ENCODE measurements around the gene RCOR3.
"Not testable (repeated sequence)": the region's sequence is repeated elsewhere in the genome, so short reads cannot be mapped to it uniquely, and the experiment has no call there.

RCOR3 gene

GRCh38 chr1:211344152-211344618, 85.0 kb downstream of the RCOR3 start:
- DNase-seq (ENCODE audit: low read depth), result no peak
- no peak for TF ChIP-seq CTCF (IDR thresholded peaks at IDR 0.05; ENCODE audit: insufficient read depth, low read depth, low read length, missing control alignments)
- no peak overlapping the region for H3K4me3 ChIP-seq (ENCODE audit: low read depth, low read length)

- DNase-seq (ENCODE audit: low read depth), result no peak
- no peak for TF ChIP-seq CTCF (IDR thresholded peaks at IDR 0.05; ENCODE audit: insufficient read depth, low read depth, low read length, missing control alignments)
- H3K4me3 ChIP-seq (ENCODE audit: low read depth, low read length), result no peak overlapping the region
Measured at GRCh38 chr1:211345719-211346118, 86.6 kb downstream of the RCOR3 start.

- DNase-seq (ENCODE audit: low read depth), result no peak
- no peak overlapping the region for H3K4me3 ChIP-seq (ENCODE audit: low read depth, low read length)
- no peak for TF ChIP-seq CTCF (IDR thresholded peaks at IDR 0.05; ENCODE audit: insufficient read depth, low read depth, low read length, missing control alignments)
Measured at GRCh38 chr1:211347077-211347844, 88.1 kb downstream of the RCOR3 start.

- no peak for DNase-seq (ENCODE audit: low read depth)
- TF ChIP-seq CTCF (IDR thresholded peaks at IDR 0.05; ENCODE audit: insufficient read depth, low read depth, low read length, missing control alignments), result no peak
- no peak overlapping the region for H3K4me3 ChIP-seq (ENCODE audit: low read depth, low read length)
Measured at GRCh38 chr1:211348547-211348946, 89.4 kb downstream of the RCOR3 start.

GRCh38 chr1:211349741-211350140, 90.6 kb downstream of the RCOR3 start:
- no peak for DNase-seq (ENCODE audit: low read depth)
- no peak for TF ChIP-seq CTCF (IDR thresholded peaks at IDR 0.05; ENCODE audit: insufficient read depth, low read depth, low read length, missing control alignments)
- no peak overlapping the region for H3K4me3 ChIP-seq (ENCODE audit: low read depth, low read length)

GRCh38 chr1:211352055-211352454, 92.9 kb downstream of the RCOR3 start:
- H3K4me3 ChIP-seq (ENCODE audit: low read depth, low read length); DNase-seq (ENCODE audit: low read depth): not testable (repeated sequence)

GRCh38 chr1:211352465-211352864, 93.3 kb downstream of the RCOR3 start:
- no peak for TF ChIP-seq CTCF (IDR thresholded peaks at IDR 0.05; ENCODE audit: insufficient read depth, low read depth, low read length, missing control alignments)
- H3K4me3 ChIP-seq (ENCODE audit: low read depth, low read length), result no peak overlapping the region

More at GRCh38 chr1:211352465-211352864, 93.3 kb downstream of the RCOR3 start:
- DNase-seq (ENCODE audit: low read depth), result no peak
